HepG2 (cell line): Measurements from ENCODE around the gene FAM53B. TPM values are rescaled to one million over a fixed set of nuclear protein-coding genes. Genes with fewer than 3 reads are reported as not detected.

Source experiments
- ATAC-seq: fragments of 200-7000 bp; cut with Tn5 transposase; 3 replicates; pipeline ENCODE4 v1.9.1; 2020; ENCODE audit warnings: mild to moderate bottlenecking, moderate library complexity
- BruUV-seq: library from RNA; stranded (reverse); fragments of 400-500 nt; replicated peaks from 2 replicates; lab custom pipeline; 2021; lab: Mats Ljungman, UMichigan
- CTCF ChIA-PET: fragments of 300-600 bp; formaldehyde crosslinking; extraction: SDS; loops from one replicate; lab custom pipeline; 2021; ENCODE audit warnings: low total read pairs, inconsistent platforms, low intra/inter-chr PET ratio; lab: Yijun Ruan, JAX
- POLR2A ChIA-PET: fragments of 350-600 bp; sonication (Branson Sonifier 250); formaldehyde crosslinking; loops from one replicate; lab custom pipeline; 2020; ENCODE audit warnings: antibody characterized with exemption, inconsistent platforms; lab: Yijun Ruan, JAX
- DNase-seq: peaks from one replicate; pipeline ENCODE4 v3.0.0-alpha.2; 2015; ENCODE audit warnings: low spot score
- FAIRE-seq: peaks from 3 replicates; lab custom pipeline; 2011; peaks lifted over from hg19 to GRCh38; lab: Jason Lieb, UNC
- H2AFZ ChIP-seq: one replicate; pipeline ENCODE4 v1.6.1; 2011; ENCODE audit warnings: low read length, inconsistent platforms
- H3K27ac ChIP-seq: fragments of 300-600 bp; 3 replicates; pipeline ENCODE4 v1.8.0; 2011; ENCODE audit warnings: mixed run types, mild to moderate bottlenecking, mixed read lengths, low read length, inconsistent platforms; ENCODE audit not compliant: insufficient read depth; ENCODE audit errors: extremely low read length
- H3K27me3 ChIP-seq, 2 experiments: fragments of 200-600 bp in 1 of 2; 2 replicates in 1 of 2; 3 replicates in 1 of 2; pipeline versions ENCODE4 v1.6.0 to v1.8.0; 2011; ENCODE audit warnings: low read length in 2 of 2, mild to moderate bottlenecking in 2 of 2, moderate library complexity in 2 of 2, inconsistent platforms in 1 of 2; ENCODE audit not compliant: insufficient read depth in 2 of 2, control insufficient read depth in 1 of 2
- H3K36me3 ChIP-seq, 2 experiments: fragments of 200-600 bp in 1 of 2; replicated peaks in 1 of 2; 2 replicates in 1 of 2; 3 replicates in 1 of 2; pipeline versions ENCODE4 v1.5.1 to v1.8.0; 2011; ENCODE audit warnings: low read length in 2 of 2, inconsistent platforms in 1 of 2; ENCODE audit not compliant: insufficient read depth in 2 of 2, control insufficient read depth in 1 of 2
- H3K4me1 ChIP-seq: 2 replicates; pipeline ENCODE4 v1.5.1; 2012; ENCODE audit warnings: low read length, inconsistent platforms; ENCODE audit not compliant: insufficient read depth
- H3K4me2 ChIP-seq: 2 replicates; pipeline ENCODE4 v1.6.0; 2011; ENCODE audit warnings: low read depth, low read length, inconsistent platforms
- H3K4me3 ChIP-seq, 3 experiments: fragments of 200-600 bp in 1 of 3; sonication (generic), shearing (Covaris generic) in 1 of 3; replicated peaks in 1 of 3; 2 replicates each; pipeline ENCODE4 v1.5.1; 2011 to 2016; ENCODE audit warnings: low read length in 3 of 3, inconsistent platforms in 2 of 3, low read depth in 2 of 3, mild to moderate bottlenecking in 2 of 3, control low read depth in 1 of 3, mixed read lengths in 1 of 3; ENCODE audit not compliant: insufficient read depth in 1 of 3
- H3K79me2 ChIP-seq: one replicate; pipeline ENCODE4 v1.6.1; 2011; ENCODE audit warnings: low read length, inconsistent platforms; ENCODE audit not compliant: insufficient read depth
- H3K9ac ChIP-seq: 2 replicates; pipeline ENCODE4 v1.6.0; 2011; ENCODE audit warnings: mild to moderate bottlenecking, low read depth, low read length, inconsistent platforms; ENCODE audit not compliant: insufficient read depth
- H3K9me3 ChIP-seq: 2 replicates; pipeline ENCODE4 v1.5.1; 2012; ENCODE audit warnings: mild to moderate bottlenecking, low read length
- H4K20me1 ChIP-seq: 2 replicates; pipeline ENCODE4 v1.6.0; 2011; ENCODE audit warnings: inconsistent platforms, mild to moderate bottlenecking, low read length, moderate library complexity; ENCODE audit not compliant: insufficient read depth
- CBFB ChIP-seq: sonication (generic); formaldehyde crosslinking; IDR thresholded peaks from 2 replicates; pipeline ENCODE4 v1.4.0; 2020; ENCODE audit warnings: missing genetic modification reagents
- KLF6 ChIP-seq: IDR thresholded peaks from 2 replicates; pipeline ENCODE4 v1.8.0; 2016; ENCODE audit warnings: missing biosample characterization, missing genetic modification reagents
- NFKB2 ChIP-seq: sonication (generic); formaldehyde crosslinking; IDR thresholded peaks from 2 replicates; pipeline ENCODE4 v1.4.0; 2020; ENCODE audit warnings: missing genetic modification reagents, borderline replicate concordance
- PHB2 ChIP-seq: fragments of 450-650 bp; IDR thresholded peaks from 2 replicates; pipeline ENCODE4 v1.6.1; 2018; ENCODE audit not compliant: partially characterized antibody
- PTBP1 ChIP-seq: fragments of 200-400 bp; formaldehyde crosslinking; IDR thresholded peaks from 2 replicates; pipeline ENCODE4 v1.6.1; 2018; ENCODE audit warnings: low read length, low read depth; ENCODE audit not compliant: poor library complexity, severe bottlenecking
- REXO4 ChIP-seq: sonication (generic); formaldehyde crosslinking; IDR thresholded peaks from 2 replicates; pipeline ENCODE4 v1.8.0; 2022; ENCODE audit warnings: missing genetic modification reagents, mild to moderate bottlenecking, borderline replicate concordance
- SCMH1 ChIP-seq: sonication (generic); formaldehyde crosslinking; IDR thresholded peaks from 2 replicates; pipeline ENCODE4 v1.9.0; 2021; ENCODE audit warnings: missing genetic modification reagents, mild to moderate bottlenecking, borderline replicate concordance
- ZBTB7B ChIP-seq: sonication (generic); formaldehyde crosslinking; IDR thresholded peaks from 2 replicates; pipeline ENCODE4 v1.4.0; 2020; ENCODE audit warnings: missing genetic modification reagents
- ZFP90 ChIP-seq: sonication (generic); formaldehyde crosslinking; IDR thresholded peaks from 2 replicates; pipeline ENCODE4 v1.8.0; 2022; ENCODE audit warnings: missing genetic modification reagents, mild to moderate bottlenecking, inconsistent platforms, borderline replicate concordance
- ZNF260 ChIP-seq: sonication (generic); formaldehyde crosslinking; IDR thresholded peaks from 2 replicates; pipeline ENCODE4 v1.4.0; 2020; ENCODE audit warnings: missing genetic modification reagents, low read depth, mild to moderate bottlenecking, borderline replicate concordance
- ZNF335 ChIP-seq: sonication (generic); formaldehyde crosslinking; IDR thresholded peaks from 2 replicates; pipeline ENCODE4 v1.4.0; 2020; ENCODE audit warnings: missing genetic modification reagents
- WGBS: methylation state at CpG from one replicate; pipeline ENCODE4 v1.1.6; 2017; ENCODE audit warnings: low lambda C conversion rate; 5-methylcytosine and 5-hydroxymethylcytosine counted together
- in situ Hi-C: cut with HindIII; loops from 2 replicates; pipeline ENCODE4 v1.10.0; 2017; ENCODE audit warnings: low pct_unique_long_range_greater_than_20kb; ENCODE audit not compliant: extremely low pct_ligation_motif_present
- intact Hi-C: fragments of 100-400 bp; cut with micrococcal nuclease; formaldehyde crosslinking; loops from one replicate; pipeline ENCODE4 v1.10.0; 2022; ENCODE audit not compliant: unreplicated experiment
- polyA plus RNA-seq, 8 experiments: library from polyadenylated mRNA; depleted of rRNA in 3 of 8; stranded (reverse) in 7 of 8; unstranded in 1 of 8; fragments of >200 nt; fragmentation: Illumina TruSeq in 4 of 8; extraction: Trizol in 4 of 8; gene quantifications; 2 replicates each; pipeline versions ENCODE4 v1.2.1 to v1.2.3, GENCODE V29; 2011 to 2016; ENCODE audit warnings: low read depth in 4 of 8, missing spikeins in 1 of 8, mixed read lengths in 1 of 8; ENCODE audit not compliant: insufficient read depth in 1 of 8
- total RNA-seq, 5 experiments: library from RNA; depleted of rRNA; stranded (reverse); fragments of >200 nt; fragmentation: Illumina TruSeq; extraction: Trizol; gene quantifications; 2 replicates each; pipeline ENCODE4 v1.2.3, GENCODE V29; 2016; ENCODE audit warnings: low read depth in 1 of 5
- TF ChIP-seq, protein P1 (sequence below): fragments of 450-650 bp; IDR thresholded peaks from 2 replicates; pipeline ENCODE4 v1.6.1; 2017
- TF ChIP-seq, protein P2 (sequence below): sonication (generic); formaldehyde crosslinking; IDR thresholded peaks from 2 replicates; pipeline ENCODE4 v1.5.0; 2020; ENCODE audit warnings: missing genetic modification reagents
- TF ChIP-seq, protein P3 (sequence below): sonication (generic); formaldehyde crosslinking; IDR thresholded peaks from 2 replicates; pipeline ENCODE4 v1.5.0; 2020; ENCODE audit warnings: mild to moderate bottlenecking, missing genetic modification reagents, moderate library complexity

Gene FAM53B
- total and polyA plus RNA-seq, 2 of the 13 experiments (the other 11 are each of a cell fraction or from before 2014, with no cell fraction given) = 6.4 to 19.3 TPM

DNA sequence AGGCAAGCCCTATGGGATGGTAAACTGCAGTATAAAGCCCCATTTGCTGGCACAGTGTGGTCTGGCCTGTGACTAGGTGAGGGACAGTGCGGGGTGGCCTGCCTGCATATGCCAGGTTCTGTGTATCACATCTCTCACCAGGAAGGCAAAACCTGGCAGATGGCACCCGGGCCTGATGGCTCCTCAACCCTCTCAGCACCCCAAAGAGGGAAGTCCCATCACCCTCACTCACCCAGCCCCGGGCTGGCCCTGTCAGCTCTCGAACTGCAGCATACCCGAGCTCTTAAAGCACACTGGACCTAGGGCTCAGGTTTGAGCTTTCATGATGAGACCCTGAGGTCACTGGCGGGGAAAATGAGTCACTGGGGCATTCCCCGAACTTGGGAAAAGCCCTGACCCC lies 152.1 kb downstream of the FAM53B start:
- Histone ChIP-seq H3K9me3 (no peaks in the 10 kb centered on the region), H3K4me3 (no peak overlapping the region), H3K9ac (no peak overlapping the region), H3K27ac (no peak overlapping the region), H2AFZ (no peak overlapping the region), H3K27me3 (no peaks in the 10 kb centered on the region), H4K20me1 (no peaks in the 10 kb centered on the region), H3K36me3 (no peaks in the 10 kb centered on the region), H3K4me1 (peaks cover 49% of the 10 kb centered on the region), H3K79me2 (no peaks in the 10 kb centered on the region), H3K4me2 (no peak overlapping the region)
- intact Hi-C loops = no loop called here
- TF ChIP-seq, protein P1, sequence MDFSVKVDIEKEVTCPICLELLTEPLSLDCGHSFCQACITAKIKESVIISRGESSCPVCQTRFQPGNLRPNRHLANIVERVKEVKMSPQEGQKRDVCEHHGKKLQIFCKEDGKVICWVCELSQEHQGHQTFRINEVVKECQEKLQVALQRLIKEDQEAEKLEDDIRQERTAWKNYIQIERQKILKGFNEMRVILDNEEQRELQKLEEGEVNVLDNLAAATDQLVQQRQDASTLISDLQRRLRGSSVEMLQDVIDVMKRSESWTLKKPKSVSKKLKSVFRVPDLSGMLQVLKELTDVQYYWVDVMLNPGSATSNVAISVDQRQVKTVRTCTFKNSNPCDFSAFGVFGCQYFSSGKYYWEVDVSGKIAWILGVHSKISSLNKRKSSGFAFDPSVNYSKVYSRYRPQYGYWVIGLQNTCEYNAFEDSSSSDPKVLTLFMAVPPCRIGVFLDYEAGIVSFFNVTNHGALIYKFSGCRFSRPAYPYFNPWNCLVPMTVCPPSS = no peak
- TF ChIP-seq, protein P2, sequence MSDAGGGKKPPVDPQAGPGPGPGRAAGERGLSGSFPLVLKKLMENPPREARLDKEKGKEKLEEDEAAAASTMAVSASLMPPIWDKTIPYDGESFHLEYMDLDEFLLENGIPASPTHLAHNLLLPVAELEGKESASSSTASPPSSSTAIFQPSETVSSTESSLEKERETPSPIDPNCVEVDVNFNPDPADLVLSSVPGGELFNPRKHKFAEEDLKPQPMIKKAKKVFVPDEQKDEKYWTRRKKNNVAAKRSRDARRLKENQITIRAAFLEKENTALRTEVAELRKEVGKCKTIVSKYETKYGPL = no peak
- no peak for TF ChIP-seq PHB2
- CTCF ChIA-PET = no interaction called here
- 90% methylated on average over 2 of the region's 7 CpGs for WGBS
- FAIRE-seq (no peak), ATAC-seq (no peak), DNase-seq (no peak)
- in situ Hi-C loops = no loop called here
- POLR2A ChIA-PET = no interaction called here
- no TSS peak for BruUV-seq

GRCh38 chr10:124591123-124591495 lies 153.1 kb downstream of the FAM53B start:
- intact Hi-C loops (no loop called here), in situ Hi-C loops (no loop called here)
- ATAC-seq (no peak), DNase-seq (no peak), FAIRE-seq (no peak)
- 78% methylated on average over 4 of the region's 5 CpGs for WGBS
- H4K20me1 ChIP-seq = no peaks in the 10 kb centered on the region
- H3K79me2 ChIP-seq = no peaks in the 10 kb centered on the region
- TF ChIP-seq REXO4 (CRISPR knock-in tag) (no peak), KLF6 (CRISPR knock-in tag) (no peak), NFKB2 (CRISPR knock-in tag) (no peak), ZBTB7B (CRISPR knock-in tag) (no peak), ZNF260 (CRISPR knock-in tag) (no peak), ZNF335 (CRISPR knock-in tag) (no peak), CBFB (CRISPR knock-in tag) (no peak), PTBP1 (no peak), SCMH1 (CRISPR knock-in tag) (no peak), ZFP90 (CRISPR knock-in tag) (no peak)
- TF ChIP-seq, protein P3, sequence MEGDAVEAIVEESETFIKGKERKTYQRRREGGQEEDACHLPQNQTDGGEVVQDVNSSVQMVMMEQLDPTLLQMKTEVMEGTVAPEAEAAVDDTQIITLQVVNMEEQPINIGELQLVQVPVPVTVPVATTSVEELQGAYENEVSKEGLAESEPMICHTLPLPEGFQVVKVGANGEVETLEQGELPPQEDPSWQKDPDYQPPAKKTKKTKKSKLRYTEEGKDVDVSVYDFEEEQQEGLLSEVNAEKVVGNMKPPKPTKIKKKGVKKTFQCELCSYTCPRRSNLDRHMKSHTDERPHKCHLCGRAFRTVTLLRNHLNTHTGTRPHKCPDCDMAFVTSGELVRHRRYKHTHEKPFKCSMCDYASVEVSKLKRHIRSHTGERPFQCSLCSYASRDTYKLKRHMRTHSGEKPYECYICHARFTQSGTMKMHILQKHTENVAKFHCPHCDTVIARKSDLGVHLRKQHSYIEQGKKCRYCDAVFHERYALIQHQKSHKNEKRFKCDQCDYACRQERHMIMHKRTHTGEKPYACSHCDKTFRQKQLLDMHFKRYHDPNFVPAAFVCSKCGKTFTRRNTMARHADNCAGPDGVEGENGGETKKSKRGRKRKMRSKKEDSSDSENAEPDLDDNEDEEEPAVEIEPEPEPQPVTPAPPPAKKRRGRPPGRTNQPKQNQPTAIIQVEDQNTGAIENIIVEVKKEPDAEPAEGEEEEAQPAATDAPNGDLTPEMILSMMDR = no peak
- CTCF ChIA-PET = no interaction called here
- H3K4me2 ChIP-seq = no peak overlapping the region
- POLR2A ChIA-PET = no interaction called here
- H3K9me3 ChIP-seq = no peaks in the 10 kb centered on the region
- no peaks in the 10 kb centered on the region for H3K27me3 ChIP-seq
- no peak overlapping the region for H3K9ac ChIP-seq
- no peak overlapping the region for H3K27ac ChIP-seq
- peaks cover 49% of the 10 kb centered on the region for H3K4me1 ChIP-seq
- no TSS peak for BruUV-seq
- no peak overlapping the region for H3K4me3 ChIP-seq
- no peaks in the 10 kb centered on the region for H3K36me3 ChIP-seq
- H2AFZ ChIP-seq = no peak overlapping the region
